Suprapubic skin (tissue), 4 donors: ENCODE results near the gene RND1. TPM values are rescaled to one million over a fixed set of nuclear protein-coding genes. Genes with fewer than 3 reads are reported as not detected.
"Not testable (repeated sequence)": the region's sequence is repeated elsewhere in the genome, so short reads cannot be mapped to it uniquely, and the experiment has no call there.

Experiments used
- DNase-seq, 2 donors: peaks; one replicate each; pipeline ENCODE4 v3.0.0-alpha.2; 2019; ENCODE audit warnings: low spot score in 2 of 2
- H3K27ac ChIP-seq: fragments of 200-600 bp; sonication (generic); one replicate; pipeline ENCODE4 v1.5.1; 2019
- H3K27me3 ChIP-seq: fragments of 200-600 bp; sonication (generic); one replicate; pipeline ENCODE4 v1.5.1; 2019
- H3K36me3 ChIP-seq: fragments of 200-600 bp; sonication (generic); one replicate; pipeline ENCODE4 v1.5.1; 2019
- H3K4me1 ChIP-seq: fragments of 200-600 bp; sonication (generic); one replicate; pipeline ENCODE4 v1.5.1; 2019
- H3K4me3 ChIP-seq: fragments of 200-600 bp; sonication (generic); one replicate; pipeline ENCODE4 v1.5.1; 2019; ENCODE audit warnings: mild to moderate bottlenecking
- H3K9me3 ChIP-seq: fragments of 200-600 bp; sonication (generic); one replicate; pipeline ENCODE4 v1.5.1; 2019
- CTCF ChIP-seq, 2 donors: fragments of 200-600 bp in 1 of 2; fragments of 450-650 bp in 1 of 2; sonication (generic) in 1 of 2; IDR thresholded peaks; one replicate each; pipeline ENCODE4 v1.5.1; 2016 to 2019; ENCODE audit warnings: antibody characterized with exemption in 2 of 2, mild to moderate bottlenecking in 1 of 2, moderate library complexity in 1 of 2
- EP300 ChIP-seq: sonication (generic); formaldehyde crosslinking; IDR thresholded peaks from one replicate; pipeline ENCODE4 v1.6.1; 2017; ENCODE audit warnings: antibody characterized with exemption
- POLR2A ChIP-seq, 2 donors: fragments of 450-650 bp; IDR thresholded peaks; one replicate each; pipeline ENCODE4 v1.6.1; 2017; ENCODE audit warnings: antibody characterized with exemption in 2 of 2, mild to moderate bottlenecking in 2 of 2, moderate library complexity in 2 of 2
- POLR2AphosphoS5 ChIP-seq, 3 donors: sonication (generic); formaldehyde crosslinking; IDR thresholded peaks; one replicate each; pipeline ENCODE4 v1.6.1; 2017; ENCODE audit warnings: antibody characterized with exemption in 3 of 3
- WGBS: methylation state at CpG from one replicate; pipeline ENCODE4 v1.1.5; 2018; 5-methylcytosine and 5-hydroxymethylcytosine counted together
- total RNA-seq, 4 donors: library from RNA; depleted of rRNA; stranded (reverse); fragments of >200 nt; gene quantifications; one replicate each; pipeline ENCODE4 v1.1.0, GENCODE V29; 2016

Gene RND1
- total RNA-seq, 4 donors from 2014 or later: 0.40 to 1.1 (median 0.65) TPM; not detected in 1

GRCh38 chr12:48866052-48866711 lies 512 bp upstream of the RND1 start:
- Histone ChIP-seq H3K9me3 (no peaks in the 10 kb centered on the region), H3K4me3 (peak overlapping the region; percentile 53), H3K27ac (peak overlapping the region; percentile 6), H3K27me3 (peaks cover 15% of the 10 kb centered on the region), H3K36me3 (no peaks in the 10 kb centered on the region), H3K4me1 (peaks cover 18% of the 10 kb centered on the region)
- TF ChIP-seq POLR2A (IDR thresholded peaks at IDR 0.05) (no peak), CTCF (IDR thresholded peaks at IDR 0.05) (no peak), EP300 (no peak), POLR2AphosphoS5 (IDR thresholded peaks at IDR 0.05) (no peak)
- DNase-seq: no peak
- 73% methylated on average over 6 of the region's 6 CpGs for WGBS

- Histone ChIP-seq H3K27ac (no peak overlapping the region), H3K4me3 (no peak overlapping the region), H3K9me3 (no peaks in the 10 kb centered on the region), H3K36me3 (no peaks in the 10 kb centered on the region), H3K4me1 (peaks cover 18% of the 10 kb centered on the region), H3K27me3 (peaks cover 15% of the 10 kb centered on the region)
- no peak for DNase-seq
- TF ChIP-seq CTCF (IDR thresholded peaks at IDR 0.05) (no peak), EP300 (no peak), POLR2AphosphoS5 (IDR thresholded peaks at IDR 0.05) (no peak), POLR2A (IDR thresholded peaks at IDR 0.05) (no peak)
- WGBS: 72% methylated on average over 4 of the region's 4 CpGs
Measured at GRCh38 chr12:48863291-48863690, 2.4 kb downstream of the RND1 start.

GRCh38 chr12:48862760-48863159 lies 2.9 kb downstream of the RND1 start:
- Histone ChIP-seq H3K36me3 (no peaks in the 10 kb centered on the region), H3K4me3 (no peak overlapping the region), H3K27ac (no peak overlapping the region), H3K27me3 (peaks cover 15% of the 10 kb centered on the region), H3K4me1 (peaks cover 18% of the 10 kb centered on the region), H3K9me3 (no peaks in the 10 kb centered on the region)
- 75% methylated on average over 5 of the region's 5 CpGs for WGBS
- DNase-seq: no peak
- TF ChIP-seq POLR2A (IDR thresholded peaks at IDR 0.05) (no peak), CTCF (IDR thresholded peaks at IDR 0.05) (no peak), POLR2AphosphoS5 (IDR thresholded peaks at IDR 0.05) (no peak), EP300 (no peak)

GRCh38 chr12:48861111-48861510 lies 4.6 kb downstream of the RND1 start:
- Histone ChIP-seq H3K9me3 (no peaks in the 10 kb centered on the region), H3K4me1 (peaks cover 16% of the 10 kb centered on the region), H3K27ac (no peak overlapping the region), H3K36me3 (no peaks in the 10 kb centered on the region), H3K4me3 (no peak overlapping the region), H3K27me3 (peaks cover 15% of the 10 kb centered on the region)
- 35% methylated on average over 2 of the region's 2 CpGs for WGBS
- TF ChIP-seq POLR2AphosphoS5 (IDR thresholded peaks at IDR 0.05) (no peak), EP300 (no peak), POLR2A (IDR thresholded peaks at IDR 0.05) (no peak), CTCF (IDR thresholded peaks at IDR 0.05) (no peak)
- DNase-seq: no peak

GRCh38 chr12:48860236-48860635 lies 5.4 kb downstream of the RND1 start:
- H3K27ac ChIP-seq, DNase-seq, H3K4me3 ChIP-seq, H3K36me3 ChIP-seq, H3K4me1 ChIP-seq, H3K9me3 ChIP-seq: not testable (repeated sequence)
- peaks cover 15% of the 10 kb centered on the region for H3K27me3 ChIP-seq
- 73% methylated on average over 5 of the region's 5 CpGs for WGBS

- TF ChIP-seq CTCF (IDR thresholded peaks at IDR 0.05): no peak
- no peak for TF ChIP-seq POLR2AphosphoS5 (IDR thresholded peaks at IDR 0.05)
- TF ChIP-seq POLR2A (IDR thresholded peaks at IDR 0.05): no peak
- no peak for TF ChIP-seq EP300
- no peak overlapping the region for H3K4me3 ChIP-seq
- peaks cover 3% of the 10 kb centered on the region for H3K4me1 ChIP-seq
- peaks cover 15% of the 10 kb centered on the region for H3K27me3 ChIP-seq
- H3K36me3 ChIP-seq: no peaks in the 10 kb centered on the region
- H3K9me3 ChIP-seq: no peaks in the 10 kb centered on the region
- DNase-seq: no peak
- no peak overlapping the region for H3K27ac ChIP-seq
- 95% methylated on average over 5 of the region's 5 CpGs for WGBS
Measured at GRCh38 chr12:48859607-48860006, 6.1 kb downstream of the RND1 start.
